Measurements from ENCODE around the gene KLHL2. TPM values are rescaled to one million over a fixed set of nuclear protein-coding genes. Genes with fewer than 3 reads are reported as not detected.
A peak's percentile ranks its signal among the peaks of the same experiment; 100 is the strongest.

KLHL2 gene
- total RNA-seq, 1 experiment from 2014 or later: 12.4 TPM

GRCh38 chr4:165360985-165361670 is 153.8 kb downstream of the KLHL2 start:
- CTCF ChIA-PET: interaction anchor here (1.0 to 1.7 kb wide), 2 partner anchors 24 to 230 kb away, joined by 3 to 6 read pairs; no protein-coding TSS in a partner anchor
- H3K36me3 Mint-ChIP-seq: no peaks in the 10 kb centered on the region
- no peaks in the 10 kb centered on the region for H3K27me3 Mint-ChIP-seq (ENCODE audit: low read depth)
- ATAC-seq (no peak), DNase-seq (ENCODE audit: low spot score) (no peak)
- 0 out of 2 replicates have a peak, but pooled peaks cover 2% of the 10 kb centered on the region for H3K4me1 Mint-ChIP-seq
- POLR2A ChIA-PET: no interaction called here
- H3K4me3 Mint-ChIP-seq: no peak overlapping the region
- no peaks in the 10 kb centered on the region for H3K9me3 Mint-ChIP-seq
- TF ChIP-seq GRHL2 (CRISPR knock-in tag; IDR thresholded peaks at IDR 0.05; ENCODE audit: insufficient replicate concordance, severe bottlenecking) (no peak), EMX1 (CRISPR knock-in tag; IDR thresholded peaks at IDR 0.05) (no peak), E2F1 (CRISPR knock-in tag; IDR thresholded peaks at IDR 0.05) (no peak), TP53 (CRISPR knock-in tag; IDR thresholded peaks at IDR 0.05) (no peak), SOX15 (CRISPR knock-in tag; IDR thresholded peaks at IDR 0.05) (no peak)
- no peak overlapping the region for H3K27ac Mint-ChIP-seq

DNA sequence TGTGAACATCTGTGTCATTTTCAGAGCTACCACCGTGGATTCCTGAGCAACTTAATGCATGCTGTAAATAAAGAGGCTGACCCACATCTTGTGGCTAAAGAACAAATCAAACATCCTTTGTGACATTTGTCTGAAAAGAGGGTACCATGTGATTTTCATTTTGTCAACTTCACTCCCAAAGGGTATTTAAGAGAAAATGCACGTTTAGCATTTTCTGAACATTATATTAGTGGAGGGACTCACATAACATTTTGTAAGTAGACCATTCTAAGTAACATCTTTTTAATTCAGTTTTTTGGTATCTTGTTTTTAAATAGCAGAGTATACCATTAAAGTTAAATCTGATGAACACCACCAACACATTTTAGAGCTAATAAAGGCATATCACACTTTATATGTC is 154.4 kb downstream of the KLHL2 start:
- DNase-seq (ENCODE audit: low spot score): no peak

GRCh38 chr4:165364452-165365080 is 157.2 kb downstream of the KLHL2 start:
- CTCF ChIA-PET: interaction anchor here (0.6 to 1.4 kb wide), 4 partner anchors 8 to 233 kb away, joined by 3 to 5 read pairs (median 3); no protein-coding TSS in a partner anchor
- peak; percentile 58 for ATAC-seq
- POLR2A ChIA-PET: no interaction called here
- H3K36me3 Mint-ChIP-seq: no peaks in the 10 kb centered on the region
- H3K4me1 Mint-ChIP-seq: peaks cover 16% of the 10 kb centered on the region
- no peak overlapping the region for H3K27ac Mint-ChIP-seq
- no peaks in the 10 kb centered on the region for H3K27me3 Mint-ChIP-seq (ENCODE audit: low read depth)
- H3K4me3 Mint-ChIP-seq: no peak overlapping the region
- H3K9me3 Mint-ChIP-seq: no peaks in the 10 kb centered on the region
- DNase-seq (ENCODE audit: low spot score): no peak
- TF ChIP-seq GABPB1 (CRISPR knock-in tag; IDR thresholded peaks at IDR 0.05) (0 out of 2 replicates have a peak, but pooled peaks have one; percentile 29), ZNF317 (CRISPR knock-in tag; IDR thresholded peaks at IDR 0.05; ENCODE audit: borderline replicate concordance, low read depth) (no peak)

More for the DNA sequence above, 154.4 kb downstream of the KLHL2 start:
- CTCF ChIA-PET: interaction anchor here (1.0 to 1.7 kb wide), 2 partner anchors 23 to 231 kb away, joined by 3 to 6 read pairs; no protein-coding TSS in a partner anchor
- ATAC-seq: no peak
- no peaks in the 10 kb centered on the region for H3K36me3 Mint-ChIP-seq
- H3K4me1 Mint-ChIP-seq: 0 out of 2 replicates have a peak, but pooled peaks cover 2% of the 10 kb centered on the region
- POLR2A ChIA-PET: no interaction called here
- H3K27me3 Mint-ChIP-seq (ENCODE audit: low read depth): no peaks in the 10 kb centered on the region
- no peaks in the 10 kb centered on the region for H3K9me3 Mint-ChIP-seq
- H3K4me3 Mint-ChIP-seq: no peak overlapping the region
- H3K27ac Mint-ChIP-seq: no peak overlapping the region
- TF ChIP-seq, protein P1, sequence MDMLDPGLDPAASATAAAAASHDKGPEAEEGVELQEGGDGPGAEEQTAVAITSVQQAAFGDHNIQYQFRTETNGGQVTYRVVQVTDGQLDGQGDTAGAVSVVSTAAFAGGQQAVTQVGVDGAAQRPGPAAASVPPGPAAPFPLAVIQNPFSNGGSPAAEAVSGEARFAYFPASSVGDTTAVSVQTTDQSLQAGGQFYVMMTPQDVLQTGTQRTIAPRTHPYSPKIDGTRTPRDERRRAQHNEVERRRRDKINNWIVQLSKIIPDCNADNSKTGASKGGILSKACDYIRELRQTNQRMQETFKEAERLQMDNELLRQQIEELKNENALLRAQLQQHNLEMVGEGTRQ (CRISPR knock-in tag; IDR thresholded peaks at IDR 0.05): no peak
- TF ChIP-seq SMAD4 (CRISPR knock-in tag; IDR thresholded peaks at IDR 0.05) (no peak), ZNF671 (CRISPR knock-in tag; IDR thresholded peaks at IDR 0.05) (no peak), JAZF1 (CRISPR knock-in tag; IDR thresholded peaks at IDR 0.05) (no peak), E2F1 (CRISPR knock-in tag; IDR thresholded peaks at IDR 0.05) (no peak), ATF3 (CRISPR knock-in tag; conservative IDR thresholded peaks at IDR 0.05) (no peak), SP1 (CRISPR knock-in tag; conservative IDR thresholded peaks at IDR 0.05) (no peak), NR3C1 (CRISPR knock-in tag; conservative IDR thresholded peaks at IDR 0.05; ENCODE audit: low read depth) (no peak)
- TF ChIP-seq, protein P2, sequence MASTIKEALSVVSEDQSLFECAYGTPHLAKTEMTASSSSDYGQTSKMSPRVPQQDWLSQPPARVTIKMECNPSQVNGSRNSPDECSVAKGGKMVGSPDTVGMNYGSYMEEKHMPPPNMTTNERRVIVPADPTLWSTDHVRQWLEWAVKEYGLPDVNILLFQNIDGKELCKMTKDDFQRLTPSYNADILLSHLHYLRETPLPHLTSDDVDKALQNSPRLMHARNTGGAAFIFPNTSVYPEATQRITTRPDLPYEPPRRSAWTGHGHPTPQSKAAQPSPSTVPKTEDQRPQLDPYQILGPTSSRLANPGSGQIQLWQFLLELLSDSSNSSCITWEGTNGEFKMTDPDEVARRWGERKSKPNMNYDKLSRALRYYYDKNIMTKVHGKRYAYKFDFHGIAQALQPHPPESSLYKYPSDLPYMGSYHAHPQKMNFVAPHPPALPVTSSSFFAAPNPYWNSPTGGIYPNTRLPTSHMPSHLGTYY (CRISPR knock-in tag; IDR thresholded peaks at IDR 0.05): no peak

All from WTC11 (cell line).